ENCODE results near the gene CGNL1. TPM values are rescaled to one million over a fixed set of nuclear protein-coding genes. Genes with fewer than 3 reads are reported as not detected.

The CGNL1 gene
- total and polyA plus RNA-seq, 10 of the 15 experiments (the other 5 are each of a cell fraction or from before 2014, with no cell fraction given) = under 0.01 to 0.27 (median 0.04) TPM; not detected in 3

DNA sequence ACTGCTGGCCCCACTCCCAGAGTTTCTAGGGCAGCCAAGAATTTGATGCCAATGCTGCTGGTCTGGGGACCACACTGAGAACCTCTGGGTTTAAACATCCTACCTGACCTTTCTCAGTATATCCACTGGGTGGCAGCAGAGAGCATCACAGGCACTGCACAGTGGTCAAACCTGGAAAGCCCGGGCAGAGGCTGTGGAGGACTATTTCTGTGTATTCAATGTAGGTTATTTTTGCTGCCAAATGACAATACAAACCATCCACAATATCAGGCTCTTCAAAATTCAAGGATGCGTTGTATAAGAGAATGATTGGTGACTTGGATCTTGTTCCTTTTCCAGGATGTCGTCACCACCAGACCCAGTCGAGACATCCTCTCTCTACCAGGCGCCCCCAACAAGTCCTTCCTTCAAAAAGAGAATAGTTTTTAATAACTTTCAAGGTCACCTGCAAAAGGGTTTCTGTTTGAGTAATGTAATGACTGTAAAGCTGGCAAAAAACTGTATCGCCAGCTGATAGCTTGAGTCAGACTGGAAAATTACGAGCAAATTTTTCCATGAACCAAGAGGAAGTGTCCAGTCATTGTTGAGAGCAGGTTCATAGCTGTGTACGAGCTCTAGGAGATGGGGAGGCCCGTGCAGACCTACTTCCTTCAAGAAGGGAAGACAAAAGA is 184.9 kb downstream of the CGNL1 start (continued):
- TF ChIP-seq NBN (IDR thresholded peaks at IDR 0.05) (no peak), EP300 (IDR thresholded peaks at IDR 0.05; ENCODE audit: borderline replicate concordance in 1 of 2, control insufficient read depth in 1 of 2, low read depth in 2 of 2, low read length in 2 of 2) (no peak), SMC3 (IDR thresholded peaks at IDR 0.05; ENCODE audit: borderline replicate concordance, low read length) (peak; percentile 52; the same call in 1 of the 2 replicates), IKZF2 (IDR thresholded peaks at IDR 0.05) (peak in 1 of 2 experiments; percentile 34; a peak in 1 of 4 replicates), CBX5 (IDR thresholded peaks at IDR 0.05; ENCODE audit: low read depth) (no peak), NFYB (IDR thresholded peaks at IDR 0.05; ENCODE audit: insufficient read depth, low read depth, low read length) (no peak), ETV6 (conservative IDR thresholded peaks at IDR 0.05 in 1 of 2, IDR thresholded peaks at IDR 0.05 in 1 of 2; ENCODE audit: borderline replicate concordance in 1 of 2, low read depth in 1 of 2) (peak in 1 of 2 experiments; percentile 47; a peak in 1 of 4 replicates)
- TF ChIP-seq, protein P1, sequence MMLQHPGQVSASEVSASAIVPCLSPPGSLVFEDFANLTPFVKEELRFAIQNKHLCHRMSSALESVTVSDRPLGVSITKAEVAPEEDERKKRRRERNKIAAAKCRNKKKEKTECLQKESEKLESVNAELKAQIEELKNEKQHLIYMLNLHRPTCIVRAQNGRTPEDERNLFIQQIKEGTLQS (IDR thresholded peaks at IDR 0.05; ENCODE audit: borderline replicate concordance, extremely low read depth, low read depth, low read length) = no peak

GRCh38 chr15:57562196-57562769 is 186.0 kb downstream of the CGNL1 start:
- intact Hi-C loops (cut with micrococcal nuclease; ENCODE audit: unreplicated experiment) = loop anchor here (5.0 to 10.0 kb wide), 3 partner anchors 90 to 503 kb away; partner anchors contain the start of gene ALDH1A2
- ChIA-PET SMC1A (ENCODE audit: uncharacterized antibody, unreplicated experiment) (no interaction called here), RAD21 (ENCODE audit: unreplicated experiment) (no interaction called here), POLR2A (no interaction called here), CTCF (interaction anchor here (1.2 to 3.0 kb wide), 3 partner anchors 50 to 508 kb away, joined by 3 to 34 read pairs (median 14); no protein-coding TSS in a partner anchor)
- BruUV-seq (replicated peaks) = no TSS peak
- peaks cover 3% of the 10 kb centered on the region; the same call in 1 of the 2 replicates for H3K4me1 ChIP-seq (ENCODE audit: control insufficient read depth, insufficient read depth, low read length)
- H3K79me2 ChIP-seq (ENCODE audit: control insufficient read depth, insufficient read depth, low read length) = no peaks in the 10 kb centered on the region
- H3K36me3 ChIP-seq (ENCODE audit: control insufficient read depth in 2 of 2, insufficient read depth in 2 of 2, low read length in 1 of 2) = no peaks in the 10 kb centered on the region
- no peak overlapping the region for H3K4me2 ChIP-seq (ENCODE audit: control insufficient read depth, insufficient read depth)
- 57% methylated on average over 11 of the region's 11 CpGs for WGBS (ENCODE audit: insufficient coverage, insufficient replicate concordance, low lambda C conversion rate, missing lambda C conversion rate)
- H4K20me1 ChIP-seq (ENCODE audit: control insufficient read depth, insufficient read depth) = no peaks in the 10 kb centered on the region
- DNase-seq (ENCODE audit: low read depth, low spot score) = no peak
- no peaks in the 10 kb centered on the region for H3K27me3 ChIP-seq (replicated peaks in 1 of 2; ENCODE audit: control insufficient read depth in 2 of 2, insufficient read depth in 2 of 2, low read length in 1 of 2)
- H3K9ac ChIP-seq (ENCODE audit: control insufficient read depth, insufficient read depth, low read length) = no peak overlapping the region
- no peak overlapping the region for H2AFZ ChIP-seq (ENCODE audit: control insufficient read depth, low read depth, low read length)
- no peak overlapping the region for H3K4me3 ChIP-seq
- no peaks in the 10 kb centered on the region; the same call in 2 of the 3 replicates for H3K9me3 ChIP-seq (replicated peaks; ENCODE audit: control insufficient read depth, insufficient read depth, low read length)
- no peak for TF ChIP-seq NFYA (IDR thresholded peaks at IDR 0.05; ENCODE audit: borderline replicate concordance, low read depth, low read length)
- no peak for TF ChIP-seq NFIC (IDR thresholded peaks at IDR 0.05; ENCODE audit: low read depth, low read length)
- TF ChIP-seq ETV6 (conservative IDR thresholded peaks at IDR 0.05 in 1 of 2, IDR thresholded peaks at IDR 0.05 in 1 of 2; ENCODE audit: borderline replicate concordance in 1 of 2, low read depth in 1 of 2) = no peak
- no peak for TF ChIP-seq HDGF (IDR thresholded peaks at IDR 0.05)
- TF ChIP-seq SUPT20H (IDR thresholded peaks at IDR 0.05; ENCODE audit: borderline replicate concordance, control insufficient read depth, low read depth, low read length) = no peak
- TF ChIP-seq ZBED1 (IDR thresholded peaks at IDR 0.05; ENCODE audit: borderline replicate concordance) = no peak
- TF ChIP-seq RBBP5 (conservative IDR thresholded peaks at IDR 0.05) = no peak
- no peak for TF ChIP-seq POLR2AphosphoS5 (IDR thresholded peaks at IDR 0.05; ENCODE audit: low read length)
- no peak for TF ChIP-seq MYC (IDR thresholded peaks at IDR 0.05; ENCODE audit: insufficient read depth, insufficient read length, insufficient replicate concordance, low read length, severe bottlenecking)
- no peak overlapping the region for H3K27ac ChIP-seq (ENCODE audit: control insufficient read depth, insufficient read depth)
- no peak for FAIRE-seq
- in situ Hi-C loops (cut with MboI) = loop anchor here (10.0 kb wide), 1 partner anchor 303 kb away; no protein-coding TSS in a partner anchor
- ATAC-seq = no peak

All from GM12878 (cell line).